22Rv1 (cell line): ENCODE results near the gene E2F6.

Source experiments
- ZFX ChIP-seq: fragments of 450-650 bp; IDR thresholded peaks from 2 replicates; pipeline ENCODE4 v1.6.1; 2017; ENCODE audit warnings: antibody characterized with exemption, borderline replicate concordance
- TF ChIP-seq, protein P1 (sequence below): fragments of 450-650 bp; IDR thresholded peaks from 2 replicates; pipeline ENCODE4 v1.5.1; 2017; ENCODE audit warnings: mild to moderate bottlenecking

DNA sequence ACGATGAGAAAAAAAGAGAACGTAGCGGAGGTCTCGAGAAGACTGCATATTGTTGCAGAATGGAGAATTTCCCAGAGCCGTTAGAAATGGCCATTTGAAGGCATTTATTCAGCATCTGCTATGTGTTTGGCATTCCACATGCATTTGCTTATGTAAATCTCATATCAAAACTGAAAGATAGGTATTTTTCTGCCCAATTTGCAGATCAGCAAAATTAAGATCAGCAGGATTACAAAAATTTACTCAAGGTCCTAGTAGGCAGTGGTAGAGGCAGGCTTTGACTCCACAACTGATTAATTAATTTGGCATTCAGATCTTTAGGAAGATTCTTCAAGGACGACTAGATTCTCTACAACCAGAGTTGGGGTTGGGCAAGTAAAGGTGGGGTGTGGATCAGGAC lies 1.8 kb upstream of the E2F6 start:
- TF ChIP-seq, protein P1, sequence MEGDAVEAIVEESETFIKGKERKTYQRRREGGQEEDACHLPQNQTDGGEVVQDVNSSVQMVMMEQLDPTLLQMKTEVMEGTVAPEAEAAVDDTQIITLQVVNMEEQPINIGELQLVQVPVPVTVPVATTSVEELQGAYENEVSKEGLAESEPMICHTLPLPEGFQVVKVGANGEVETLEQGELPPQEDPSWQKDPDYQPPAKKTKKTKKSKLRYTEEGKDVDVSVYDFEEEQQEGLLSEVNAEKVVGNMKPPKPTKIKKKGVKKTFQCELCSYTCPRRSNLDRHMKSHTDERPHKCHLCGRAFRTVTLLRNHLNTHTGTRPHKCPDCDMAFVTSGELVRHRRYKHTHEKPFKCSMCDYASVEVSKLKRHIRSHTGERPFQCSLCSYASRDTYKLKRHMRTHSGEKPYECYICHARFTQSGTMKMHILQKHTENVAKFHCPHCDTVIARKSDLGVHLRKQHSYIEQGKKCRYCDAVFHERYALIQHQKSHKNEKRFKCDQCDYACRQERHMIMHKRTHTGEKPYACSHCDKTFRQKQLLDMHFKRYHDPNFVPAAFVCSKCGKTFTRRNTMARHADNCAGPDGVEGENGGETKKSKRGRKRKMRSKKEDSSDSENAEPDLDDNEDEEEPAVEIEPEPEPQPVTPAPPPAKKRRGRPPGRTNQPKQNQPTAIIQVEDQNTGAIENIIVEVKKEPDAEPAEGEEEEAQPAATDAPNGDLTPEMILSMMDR = no peak
- no peak for TF ChIP-seq ZFX
